ENCODE results near the gene DDX39B.
A peak's percentile ranks its signal among the peaks of the same experiment; 100 is the strongest.

DDX39B gene

DNA sequence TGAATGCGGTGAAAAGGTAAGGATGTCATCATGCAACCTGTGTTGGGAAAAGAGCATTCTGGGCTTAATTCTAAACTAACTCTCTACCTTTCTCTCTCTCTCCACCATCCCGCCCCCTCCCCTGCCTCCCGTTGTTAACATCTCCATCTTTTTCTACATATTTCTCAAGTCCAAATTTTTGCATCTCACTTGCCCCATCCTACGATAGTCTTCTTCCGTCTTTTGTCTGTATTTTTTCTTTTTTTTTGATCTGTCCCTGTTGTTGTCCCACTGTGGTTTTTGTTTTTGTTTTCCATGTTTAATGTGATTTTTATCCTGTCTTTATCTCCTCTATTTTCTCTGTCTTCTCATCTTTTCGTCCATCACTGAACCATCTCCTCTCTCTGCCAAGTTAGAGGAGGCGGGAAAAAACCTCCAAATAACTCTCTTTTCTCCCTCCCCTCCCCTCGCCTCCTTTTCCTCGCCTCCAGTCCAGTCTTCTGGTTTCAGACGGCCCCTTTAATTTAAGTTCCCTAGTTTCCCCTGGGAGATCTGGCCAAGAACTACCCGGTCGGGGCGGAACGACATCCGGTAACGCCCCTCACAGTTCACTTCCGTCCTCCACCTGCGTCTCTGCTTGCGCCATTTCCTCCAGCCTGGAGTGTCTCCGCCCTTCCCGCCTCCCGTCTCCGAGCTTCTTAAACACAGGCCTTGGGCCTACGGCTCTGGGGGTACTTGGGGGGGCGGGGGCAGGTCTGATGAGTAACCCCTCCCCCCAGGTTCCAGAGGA, 5.3 kb upstream of the DDX39B start, which contains the start of gene NFKBIL1:
Gene NFKBIL1 (plus strand): TSS at position 651 of the 769 bp plus-strand sequence. CDS start 87 bp downstream, at position 738.
- DNase-seq: peak; percentile 97

DNA sequence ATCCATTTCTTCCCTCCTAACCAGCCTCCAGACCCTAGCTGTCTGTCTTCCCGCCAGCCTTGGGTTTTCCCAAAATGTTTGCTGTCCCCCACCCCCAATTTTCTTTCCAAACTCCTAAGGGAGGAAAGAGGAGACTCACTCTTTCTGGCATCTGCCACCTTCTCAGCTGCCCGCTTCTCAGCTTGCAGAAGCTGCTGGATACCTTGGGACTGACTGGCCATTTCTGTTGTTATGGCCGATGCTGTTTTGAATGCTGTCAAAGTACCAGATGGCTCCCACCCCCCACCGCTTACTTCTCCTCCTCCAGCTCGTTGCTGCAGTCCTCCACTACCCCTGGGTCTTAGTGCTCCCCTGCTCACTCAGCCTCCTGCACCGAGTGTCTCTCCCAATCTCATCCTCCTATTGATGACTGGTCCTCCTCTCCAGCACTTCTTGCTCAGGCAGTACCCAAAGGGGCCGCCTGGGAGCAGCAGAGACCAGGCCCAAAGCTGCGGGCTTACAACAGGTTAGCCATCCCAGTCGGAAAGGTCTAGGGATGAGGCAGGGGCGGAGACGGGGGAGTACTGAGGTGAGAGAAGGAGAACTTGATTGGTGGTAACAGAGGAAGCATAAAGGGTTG, 4.6 kb upstream of the DDX39B start, which contains the start of gene ATP6V1G2:
Gene ATP6V1G2 (minus strand): TSS at position 270 of the 619 bp plus-strand sequence. CDS start 49 bp downstream, at position 221.
- peak; percentile 91 for DNase-seq

DNA sequence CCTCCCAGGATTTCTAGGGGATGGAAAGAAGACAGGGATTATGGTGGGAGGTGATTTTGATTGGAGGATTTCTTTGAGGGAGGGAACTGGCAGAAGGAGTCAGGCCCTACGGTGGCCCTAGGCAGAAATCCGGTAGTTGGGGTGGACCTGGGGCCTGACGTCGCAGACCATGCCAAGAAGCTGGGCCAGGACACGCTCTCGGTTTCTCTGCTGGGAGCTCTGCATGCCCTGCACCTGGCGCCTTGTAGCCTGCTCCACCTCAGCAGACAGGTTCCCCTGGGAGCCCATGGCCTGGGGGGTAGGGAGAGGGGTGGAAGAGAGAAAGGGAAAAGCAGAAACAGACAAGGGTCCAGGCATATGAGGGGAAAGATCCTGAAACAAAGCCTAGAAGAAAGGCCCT, 3.5 kb upstream of the DDX39B start:
- DNase-seq: no peak

DNA sequence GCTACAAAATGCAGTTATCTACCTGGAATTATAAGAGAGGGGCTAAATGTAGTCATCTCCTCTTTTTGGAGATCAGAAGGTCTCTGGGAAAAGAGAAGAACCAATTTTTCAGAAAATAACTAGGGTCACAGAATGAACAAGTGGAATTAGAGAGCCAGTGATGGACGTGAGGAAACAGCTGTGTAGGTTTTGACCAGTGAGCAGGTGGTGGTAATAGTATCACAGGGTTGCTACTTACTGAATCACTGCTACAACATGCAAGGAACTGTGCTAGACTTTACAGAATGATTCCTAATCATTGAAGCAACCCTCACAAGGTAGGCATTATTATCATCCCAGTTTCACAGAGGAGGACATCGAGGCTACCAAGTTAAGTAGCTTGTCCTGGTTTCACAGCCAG, 2.9 kb upstream of the DDX39B start:
- DNase-seq: no peak

DNA sequence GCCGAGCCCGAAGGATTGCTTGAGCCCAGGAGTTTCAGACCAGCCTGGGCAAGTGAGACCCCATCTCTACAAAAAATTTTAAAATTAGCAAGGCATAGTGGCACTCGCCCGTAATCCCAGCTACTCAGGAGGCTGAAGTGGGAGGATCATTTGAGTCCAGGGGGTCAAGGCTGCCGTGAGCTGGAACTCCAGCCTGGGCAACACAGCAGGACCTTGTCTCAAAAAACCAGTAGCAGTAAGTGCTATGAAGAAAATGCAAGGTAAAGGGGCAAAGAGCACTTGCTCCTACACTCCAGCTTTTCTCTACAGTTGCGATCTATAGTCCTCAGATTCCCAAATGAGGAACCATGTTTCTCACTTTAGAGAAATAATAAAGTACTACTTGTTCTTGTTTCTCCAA, 1.8 kb upstream of the DDX39B start:
- DNase-seq: no peak

DNA sequence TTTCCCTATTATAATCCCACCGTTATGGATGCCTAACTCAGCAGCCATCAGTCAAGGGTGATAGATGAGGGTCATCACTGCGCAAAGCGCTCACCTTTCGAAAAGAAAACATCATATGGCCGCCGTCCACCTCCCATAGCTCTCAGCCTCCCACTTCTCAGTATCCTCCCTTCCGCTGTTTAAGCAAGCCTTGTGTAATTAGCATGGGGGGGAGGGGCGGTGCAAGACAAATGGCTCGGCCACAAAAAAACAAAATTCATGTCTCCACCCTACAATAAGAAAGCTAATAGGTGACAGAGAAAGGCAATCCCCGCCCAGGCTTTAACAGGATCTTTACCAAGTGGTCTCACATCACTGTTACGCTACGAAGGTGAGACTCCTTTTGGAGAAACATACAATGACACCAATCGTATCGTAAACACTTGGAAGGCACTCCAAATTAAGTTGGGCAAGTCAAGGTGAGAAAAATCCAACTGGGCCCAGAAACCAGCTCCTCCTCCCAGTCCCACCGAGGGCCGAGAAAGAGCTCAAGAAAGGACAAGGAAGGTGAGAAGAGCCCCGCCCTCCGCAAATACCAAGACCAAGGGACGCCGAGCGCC, 645 bp downstream of the DDX39B start:
- DNase-seq: peak; percentile 51

DNA sequence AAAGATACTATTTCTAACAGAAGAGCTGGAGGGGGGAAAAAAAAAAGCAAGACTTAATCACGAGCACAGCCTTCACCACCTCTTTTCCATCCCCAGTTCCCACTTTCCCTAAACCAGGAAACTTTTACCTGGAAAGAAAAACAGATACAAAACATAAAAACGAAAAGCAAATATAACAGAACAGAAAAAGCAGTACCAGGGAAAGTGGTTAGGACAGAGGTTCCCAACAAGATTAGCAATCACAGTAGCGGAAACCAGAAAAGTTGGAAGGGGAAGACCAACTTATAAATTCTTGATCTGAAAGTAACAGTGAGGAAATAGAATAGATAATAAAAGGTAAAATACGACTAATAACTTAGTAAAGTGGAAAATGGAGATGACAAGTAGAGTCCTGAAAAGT, 1.2 kb downstream of the DDX39B start:
- no peak for DNase-seq

DNA sequence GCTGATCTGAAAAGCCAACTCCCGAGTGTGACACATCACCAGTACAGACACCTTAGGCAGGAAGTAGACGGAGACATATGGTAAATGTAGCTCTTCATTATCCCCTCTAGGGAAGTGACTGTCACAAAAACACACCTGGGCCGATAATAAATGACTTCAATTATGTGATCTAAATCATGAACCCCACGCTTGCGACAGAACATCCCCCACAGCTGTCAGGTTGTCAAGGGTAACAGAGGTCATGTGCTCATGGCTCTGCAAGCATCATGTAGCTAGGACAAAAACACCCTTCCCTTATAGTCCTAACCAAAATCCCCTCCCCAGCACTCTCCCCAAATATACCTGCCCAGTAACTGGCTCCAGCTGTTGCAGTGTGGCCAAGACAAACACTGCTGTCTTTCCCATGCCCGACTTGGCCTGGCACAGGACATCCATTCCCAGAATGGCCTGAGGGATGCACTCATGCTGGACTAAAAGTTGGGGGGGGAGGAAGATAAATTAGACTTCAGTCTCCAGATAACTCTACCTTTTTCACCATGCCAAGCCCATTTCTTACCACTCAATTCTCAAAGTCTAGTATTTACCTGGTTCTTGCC, 2.9 kb downstream of the DDX39B start:
- no peak for DNase-seq

DNA sequence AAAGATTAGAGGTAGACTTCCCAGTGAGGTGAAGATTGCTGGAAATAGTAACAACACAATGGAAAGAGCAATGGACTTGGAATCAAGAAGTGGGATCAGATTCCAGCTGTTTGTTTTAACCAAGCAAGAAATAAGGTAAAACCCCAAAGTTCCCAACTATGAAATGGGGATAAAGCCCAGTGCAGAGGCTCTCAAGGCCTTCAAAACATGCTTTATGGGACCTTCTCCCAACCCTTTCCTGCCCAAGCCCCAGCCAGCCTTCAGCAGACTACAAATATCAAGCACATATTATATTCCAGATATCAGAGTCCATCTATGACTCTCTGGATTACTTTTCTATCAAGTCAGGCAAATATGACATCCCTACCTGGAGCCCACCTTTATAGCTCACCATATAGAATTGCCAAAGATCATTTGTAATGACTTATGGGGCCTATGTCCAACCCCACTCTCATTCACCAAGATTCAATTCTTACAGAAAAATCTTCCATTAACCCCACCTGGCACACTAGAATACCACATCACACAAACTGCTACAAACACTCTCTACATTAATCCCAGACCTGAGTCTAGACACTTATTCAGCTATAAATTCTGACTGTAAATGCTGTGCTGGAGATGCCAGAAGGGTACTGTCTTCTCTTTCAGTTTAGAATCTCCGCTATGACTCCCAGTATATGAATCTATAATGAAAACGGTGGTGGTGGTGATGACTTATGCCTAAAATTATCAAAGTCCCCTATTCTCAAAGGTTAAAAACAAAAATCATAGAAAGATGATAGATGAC, 6.1 kb downstream of the DDX39B start:
- DNase-seq: no peak

DNA sequence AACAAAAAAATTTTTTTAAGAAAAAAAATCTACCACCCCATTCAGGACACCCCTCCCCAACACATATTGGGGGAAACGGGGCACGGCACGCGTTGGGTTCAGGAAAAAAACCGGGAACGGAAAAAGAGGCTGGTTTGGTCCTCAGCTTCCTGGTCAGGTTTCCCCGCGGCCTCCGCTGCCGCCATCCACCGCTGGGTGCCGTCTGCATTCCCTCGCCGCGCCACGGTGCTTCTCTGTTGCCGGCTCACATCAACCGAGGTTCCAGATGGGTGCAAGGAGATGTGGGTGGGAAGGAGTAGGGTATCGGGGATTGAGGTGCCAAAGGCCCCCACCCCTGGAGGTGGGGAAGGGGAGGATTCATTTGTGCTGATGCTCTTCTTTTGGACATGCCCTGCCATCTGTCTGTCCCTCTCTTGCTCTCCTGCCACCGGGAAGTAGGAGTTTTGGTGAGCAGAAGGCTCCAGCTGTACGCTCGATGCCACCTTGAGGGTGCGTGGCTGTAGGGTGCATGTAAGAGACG, 7.2 kb downstream of the DDX39B start:
- DNase-seq: no peak

DNA sequence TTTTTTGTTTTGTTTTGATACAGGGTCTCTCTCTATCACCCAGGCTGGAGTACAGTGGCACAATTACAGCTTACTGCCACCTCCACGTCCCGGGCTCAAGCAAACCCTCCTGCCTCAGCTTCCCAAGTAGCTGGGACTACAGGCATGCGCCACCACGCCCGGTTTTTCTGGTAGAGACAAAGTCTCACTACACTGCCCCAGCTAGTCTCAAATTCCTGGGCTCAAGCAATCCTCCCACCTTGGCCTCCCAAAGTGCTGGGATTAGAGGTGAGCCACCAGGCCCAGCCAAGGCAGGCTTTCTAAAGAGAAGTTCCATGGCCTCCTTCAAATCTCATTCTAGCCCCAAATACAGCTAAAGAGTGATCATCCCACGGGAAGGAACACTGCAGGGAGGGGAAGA, 7.8 kb downstream of the DDX39B start:
- no peak for DNase-seq

DNA sequence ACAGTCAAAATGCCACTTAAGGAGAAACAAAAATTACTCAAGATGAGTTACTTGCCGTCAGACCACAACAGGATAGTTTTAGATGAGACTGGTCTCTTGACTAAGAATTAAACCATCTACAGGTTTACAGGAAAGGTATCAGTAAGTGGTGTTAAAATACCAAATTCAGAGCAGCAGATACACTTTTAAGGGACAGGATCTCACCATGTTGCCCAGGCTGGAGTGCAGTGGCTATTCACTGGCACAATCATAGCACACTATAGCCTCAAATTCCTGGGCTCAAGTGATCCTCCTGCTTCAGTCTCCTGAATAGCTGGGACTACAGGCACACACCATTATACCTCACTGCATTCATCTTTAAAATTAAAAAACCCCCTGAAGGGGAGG, 8.4 kb downstream of the DDX39B start:
- no peak for DNase-seq

DNA sequence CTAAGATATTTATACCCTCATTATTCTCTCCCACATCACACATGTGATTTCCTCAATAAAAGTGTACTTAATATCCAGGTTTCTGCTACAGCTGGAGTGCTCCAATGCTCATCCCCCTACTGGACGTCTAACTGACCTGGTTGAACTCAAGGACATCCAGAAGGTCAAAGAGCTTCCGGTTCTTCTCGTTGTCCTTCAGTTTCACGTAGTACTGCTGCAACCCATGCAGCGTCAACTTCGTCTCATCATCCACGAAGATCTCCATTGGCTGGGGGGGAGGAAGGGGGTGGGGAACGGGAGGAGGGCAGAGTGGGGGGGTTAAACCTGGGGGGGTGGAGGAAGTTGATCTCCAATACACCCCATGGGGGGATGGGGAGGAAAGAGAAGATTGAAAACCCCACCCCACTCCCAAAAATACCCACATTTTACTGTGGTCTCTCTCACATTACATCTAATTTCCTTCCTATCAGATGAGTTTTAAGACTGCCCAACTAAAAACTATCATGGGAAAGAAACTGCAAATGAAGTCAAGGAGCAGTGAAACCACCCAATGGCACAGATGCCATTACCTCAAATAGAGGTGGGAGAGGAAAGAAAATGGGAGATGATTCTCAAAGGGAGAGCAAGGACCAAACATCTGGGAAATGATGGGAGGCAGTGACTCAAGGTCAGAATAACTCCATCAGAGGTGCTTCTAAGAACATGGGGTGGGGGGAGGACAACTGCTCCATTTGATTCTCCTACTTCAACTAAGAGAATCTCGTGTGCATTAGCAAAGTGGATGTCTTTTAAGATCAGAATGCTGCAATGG, 9.0 kb downstream of the DDX39B start:
- no peak for DNase-seq

DNA sequence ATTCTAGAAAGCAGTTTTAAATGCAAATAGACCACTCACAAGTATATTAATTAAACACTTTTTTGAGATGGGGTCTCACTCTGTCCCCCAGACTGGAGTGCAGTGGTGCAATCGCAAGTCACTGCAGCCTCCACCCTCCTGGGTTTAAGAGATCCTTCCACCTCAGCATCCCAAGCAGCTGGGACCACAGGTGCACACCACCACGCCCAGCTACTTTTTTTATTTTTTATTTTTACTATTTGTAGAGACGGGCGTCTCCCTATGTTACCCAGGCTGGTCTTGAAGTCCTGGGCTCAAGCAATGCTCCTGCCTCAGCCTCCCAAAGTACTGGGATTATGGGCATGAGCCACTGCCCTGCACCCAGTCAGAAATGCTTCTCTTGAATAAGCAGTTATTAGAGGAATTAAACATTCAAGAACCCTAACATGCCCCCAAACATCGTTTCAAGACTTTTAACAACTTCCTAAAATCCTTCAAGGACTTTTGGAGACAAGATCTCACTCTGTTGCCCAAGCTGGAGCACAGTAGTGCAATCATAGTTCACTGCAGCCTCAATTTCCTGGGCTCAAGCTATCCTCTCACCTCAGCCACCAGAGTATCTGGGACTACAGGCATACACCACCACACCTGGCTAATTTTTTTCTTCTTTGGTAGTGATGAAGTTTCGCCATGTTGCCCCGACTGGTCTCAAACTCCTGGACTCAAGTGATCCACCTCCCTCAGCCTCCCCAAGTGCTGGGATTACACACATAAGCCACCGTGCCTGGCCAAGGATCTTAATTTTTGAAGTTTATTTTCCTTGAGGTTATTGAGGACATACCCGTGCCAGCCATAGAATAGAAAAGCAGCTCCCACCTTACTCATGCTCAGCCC, 9.8 kb downstream of the DDX39B start:
- DNase-seq: no peak

DNA sequence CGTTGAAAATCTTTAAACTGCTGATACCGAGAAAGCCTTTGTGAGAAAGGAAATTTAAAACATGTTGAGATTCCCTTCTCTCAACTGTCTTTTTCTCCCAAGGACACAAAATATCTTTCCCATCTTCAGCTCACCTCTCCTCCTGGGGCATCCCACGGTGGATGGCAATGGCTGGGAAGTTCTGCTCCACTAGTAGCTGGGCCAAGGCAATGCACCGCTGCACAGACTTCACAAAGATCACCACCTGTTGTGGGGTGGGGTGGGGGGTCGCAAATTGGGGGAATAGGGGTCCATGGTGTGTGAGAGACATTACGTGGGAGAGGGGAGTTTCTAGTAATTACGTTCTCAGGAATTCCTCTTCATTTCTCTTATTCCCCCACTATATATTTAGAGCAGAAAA, 10.6 kb downstream of the DDX39B start:
- no peak for DNase-seq

DNA sequence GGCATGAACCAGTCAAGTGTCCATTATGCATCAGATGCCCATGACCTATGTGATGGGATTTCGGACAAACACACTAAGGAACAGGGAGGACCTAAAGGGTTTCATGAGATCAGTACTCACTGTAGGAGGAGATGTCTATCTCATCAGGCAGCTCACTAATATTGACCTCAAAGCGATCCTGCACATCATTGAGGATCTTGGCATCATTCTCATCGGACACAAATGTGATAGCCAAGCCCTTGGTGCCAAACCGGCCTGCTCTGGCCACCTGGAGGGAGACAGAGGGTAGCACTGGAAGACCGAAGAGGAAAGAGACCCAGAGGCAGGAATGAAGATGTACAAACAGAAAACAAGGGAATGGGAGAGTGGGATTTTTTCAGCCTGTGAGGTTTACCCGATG, 11.1 kb downstream of the DDX39B start:
- DNase-seq: no peak

DNA sequence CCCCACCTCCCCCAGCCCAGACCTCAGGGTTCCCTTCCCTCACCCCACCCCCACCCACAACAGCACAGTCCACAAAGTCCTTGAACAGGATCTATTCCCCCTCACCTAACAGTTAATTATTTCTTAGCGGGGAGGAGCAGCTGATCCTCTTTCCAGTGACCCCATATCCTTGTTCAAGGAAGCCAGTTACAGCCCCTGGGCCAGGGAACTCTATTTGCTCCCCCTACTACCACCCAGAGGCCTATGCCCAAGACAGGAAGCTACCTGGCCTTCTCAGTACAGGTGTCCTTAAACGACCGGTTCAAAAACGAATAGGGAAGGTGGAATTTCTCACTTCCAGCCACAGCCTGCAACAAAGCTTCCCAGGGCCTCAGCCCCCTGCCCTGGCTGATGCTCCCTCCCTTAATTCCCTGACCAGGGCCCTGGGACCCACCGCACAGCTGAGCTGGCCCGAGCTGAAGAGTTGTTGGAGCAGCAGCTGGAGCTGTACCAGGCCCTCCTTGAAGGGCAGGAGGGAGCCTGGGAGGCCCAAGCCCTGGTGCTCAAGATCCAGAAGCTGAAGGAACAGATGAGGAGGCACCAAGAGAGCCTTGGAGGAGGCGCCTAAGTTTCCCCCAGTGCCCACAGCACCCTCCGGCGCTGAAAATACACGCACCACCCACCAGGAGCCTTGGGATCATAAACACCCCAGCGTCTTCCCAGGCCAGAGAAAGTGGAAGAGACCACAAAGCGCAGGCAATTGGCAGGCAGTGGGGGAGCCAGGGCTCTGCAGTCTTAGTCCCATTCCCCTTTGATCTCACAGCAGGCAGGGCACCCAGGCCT, 12.3 kb downstream of the DDX39B start:
- no peak for DNase-seq

DNA sequence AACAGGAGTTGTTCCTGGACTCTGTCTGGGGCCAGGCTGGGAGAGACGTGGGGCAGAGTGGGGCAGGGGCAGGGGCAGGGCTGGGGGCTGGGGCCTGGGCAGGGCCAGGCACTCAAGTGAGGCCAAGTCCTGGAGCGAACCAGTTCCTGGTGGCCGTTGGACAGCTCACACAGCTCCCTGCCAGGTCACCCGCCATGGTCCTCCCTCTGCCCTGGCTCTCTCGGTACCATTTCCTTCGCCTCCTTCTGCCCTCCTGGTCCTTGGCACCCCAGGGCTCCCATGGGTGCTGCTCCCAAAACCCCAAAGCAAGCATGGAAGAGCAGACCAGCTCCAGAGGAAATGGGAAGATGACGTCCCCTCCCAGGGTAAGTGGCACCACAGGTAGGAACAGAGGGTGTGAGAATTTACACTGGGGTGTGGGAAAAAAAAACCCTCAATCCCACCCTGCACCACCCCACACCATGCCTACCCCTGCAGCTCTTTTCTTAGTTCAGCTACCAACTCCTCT, 12.9 kb downstream of the DDX39B start, which contains the start of gene MCCD1:
Gene MCCD1 (plus strand): TSS at position 142 of the 508 bp plus-strand sequence. CDS start 53 bp downstream, at position 195.
- no peak for DNase-seq

DNA sequence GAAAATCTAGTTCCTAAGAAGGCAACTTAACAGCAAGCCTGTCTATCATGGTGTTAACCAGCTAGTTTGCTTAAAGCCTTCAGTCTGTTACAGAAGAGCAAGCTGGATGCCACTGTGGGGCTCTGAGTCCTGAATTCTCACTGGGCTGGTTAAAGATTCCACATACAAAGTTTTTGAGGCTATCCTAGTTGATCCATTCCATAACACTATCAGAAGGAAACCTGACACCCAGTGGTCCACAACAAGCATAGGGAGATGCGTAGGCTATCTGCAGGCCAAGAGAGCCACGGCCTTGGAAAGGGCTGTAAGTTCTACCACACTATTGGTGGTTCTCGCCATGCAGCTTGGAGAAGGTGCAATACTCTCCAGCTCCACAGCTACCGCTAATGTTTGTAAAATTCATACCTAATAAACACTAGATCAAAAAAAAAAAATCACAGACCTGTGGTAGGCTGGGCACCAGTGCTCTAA, 13.5 kb downstream of the DDX39B start:
- DNase-seq: no peak

Data from midbrain (tissue), 1 donor.